NCI-H774 (cell line): ENCODE data around the gene TPPP3.
"Not testable (repeated sequence)": the region's sequence is repeated elsewhere in the genome, so short reads cannot be mapped to it uniquely, and the experiment has no call there.

Source experiments
- DNase-seq: peaks from one replicate; lab custom pipeline; 2025; lab: John Stamatoyannopoulos, UW

The TPPP3 gene

DNA sequence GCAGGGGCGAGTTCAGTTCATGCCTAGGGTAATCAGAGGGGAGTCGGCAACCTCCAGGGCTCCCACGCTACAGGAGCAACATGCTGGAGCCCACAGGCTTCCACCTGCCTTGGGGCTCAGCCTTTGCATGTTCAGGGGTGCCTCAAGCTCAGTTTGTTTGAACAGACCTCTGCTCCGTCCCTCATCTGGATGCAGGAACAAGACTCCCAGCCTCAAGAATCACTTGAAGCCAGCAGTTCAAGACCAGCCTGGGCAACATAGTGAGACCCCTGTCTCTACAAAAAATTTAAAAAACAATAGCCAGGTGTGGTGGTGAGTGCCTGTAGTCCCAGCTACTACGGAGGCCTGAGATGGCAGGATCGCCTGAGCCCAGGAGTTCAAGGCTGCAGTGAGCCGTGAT, 32.7 kb upstream of the TPPP3 start:
- no peak for DNase-seq

DNA sequence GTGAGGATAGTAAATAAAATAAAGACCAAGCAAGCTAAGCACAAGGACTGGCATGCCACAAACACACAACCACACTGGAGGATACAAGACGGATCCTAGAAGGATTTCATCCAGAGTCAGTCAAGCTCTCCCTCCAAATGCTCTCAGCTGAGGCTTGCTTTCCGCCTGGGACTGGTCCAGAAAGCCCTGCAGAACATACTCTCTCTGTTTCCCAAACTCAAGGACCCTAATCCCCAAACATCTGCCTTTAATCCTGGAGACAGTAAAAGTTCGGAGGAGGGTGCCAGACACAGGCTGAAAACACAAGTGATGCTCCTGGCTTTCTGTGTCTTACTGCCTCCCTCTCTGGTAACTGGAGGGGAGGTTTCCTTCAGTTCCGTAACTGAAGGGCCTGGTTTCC, 32.3 kb upstream of the TPPP3 start:
- DNase-seq = no peak

DNA sequence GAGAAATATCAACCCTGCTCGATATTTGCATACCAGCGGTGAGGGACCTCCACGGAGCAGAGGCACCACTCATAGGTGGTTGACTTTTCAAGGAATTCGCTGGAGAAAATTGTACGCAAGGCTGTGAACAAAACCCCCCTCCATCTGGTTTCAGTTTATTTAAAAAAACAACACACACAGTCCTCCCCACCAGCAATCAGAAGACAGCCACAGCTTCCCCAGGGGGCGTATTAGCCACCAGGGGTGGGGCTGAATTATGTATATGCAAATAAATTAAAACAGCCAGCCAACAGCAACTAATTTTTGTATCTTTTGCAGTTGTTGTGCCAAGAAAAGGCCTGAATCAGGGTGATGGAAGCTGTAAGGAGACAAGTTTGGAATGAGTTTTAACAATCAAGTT, 31.8 kb upstream of the TPPP3 start:
- DNase-seq = no peak

DNA sequence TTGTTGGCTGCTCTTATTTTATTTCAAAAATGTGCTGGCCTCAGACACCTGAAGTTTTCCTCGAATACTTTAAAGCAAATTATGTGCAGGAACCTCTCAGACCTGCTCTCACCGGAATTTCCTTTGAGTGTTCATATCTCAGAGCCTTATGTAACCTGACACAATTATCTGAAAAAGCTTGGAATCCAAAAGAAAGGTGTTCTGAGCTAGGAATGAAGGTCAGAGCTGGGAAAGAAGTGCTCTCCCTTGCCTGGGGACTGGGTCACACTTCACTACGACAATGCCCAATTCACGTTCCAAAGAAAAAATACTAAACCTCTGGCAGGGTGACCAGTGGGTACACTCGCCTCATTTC, 30.9 kb upstream of the TPPP3 start:
- DNase-seq = no peak

DNA sequence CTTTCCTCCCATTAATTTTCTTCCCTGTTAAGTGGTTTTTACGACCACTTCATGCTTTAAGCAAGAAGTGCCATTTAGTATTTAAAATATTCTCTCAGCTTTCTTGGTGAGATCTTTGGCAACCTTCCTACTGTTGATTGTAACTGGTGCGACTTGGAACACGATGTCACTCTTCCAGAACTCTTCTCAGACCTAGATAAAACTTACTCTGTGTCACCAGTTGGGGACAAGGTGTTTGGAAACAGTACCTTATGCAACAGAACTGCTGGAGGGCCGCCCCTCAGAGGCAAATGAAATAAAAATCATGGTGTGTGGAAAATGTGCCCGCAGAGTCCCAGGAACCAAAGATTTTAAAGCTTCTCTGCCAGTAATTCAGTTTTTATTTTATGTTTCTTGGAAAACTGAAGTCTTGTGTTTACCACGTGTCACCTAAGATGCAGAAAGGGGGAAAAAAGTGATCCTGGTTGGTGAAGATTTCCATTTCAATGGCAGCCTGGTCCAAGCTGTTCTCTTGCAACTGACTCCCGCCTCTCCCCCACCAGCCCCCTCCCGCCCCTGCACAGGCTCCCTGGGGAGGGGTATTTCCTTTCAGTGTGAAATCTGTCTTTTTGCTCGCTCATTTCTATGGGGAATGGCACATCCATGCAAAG, 30.4 kb upstream of the TPPP3 start:
- no peak for DNase-seq

DNA sequence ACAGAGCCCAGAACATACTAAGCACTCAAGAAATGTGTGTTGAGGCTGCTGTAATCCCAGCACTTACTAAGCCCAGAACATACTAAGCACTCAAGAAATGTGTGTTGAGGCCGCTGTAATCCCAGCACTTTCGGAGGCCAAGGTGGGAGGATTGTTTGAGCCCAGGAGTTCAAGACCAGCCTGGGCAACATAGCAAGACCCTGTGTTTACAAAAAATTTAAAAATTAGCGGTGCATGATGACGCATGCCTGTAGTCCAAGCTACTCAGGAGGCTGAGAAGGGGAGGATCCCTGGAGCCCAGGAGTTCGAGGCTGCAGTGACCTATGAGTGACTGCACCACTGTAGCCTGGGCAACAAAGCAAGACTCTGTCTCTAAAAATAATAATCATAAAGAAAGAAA, 29.7 kb upstream of the TPPP3 start:
- DNase-seq = no peak

DNA sequence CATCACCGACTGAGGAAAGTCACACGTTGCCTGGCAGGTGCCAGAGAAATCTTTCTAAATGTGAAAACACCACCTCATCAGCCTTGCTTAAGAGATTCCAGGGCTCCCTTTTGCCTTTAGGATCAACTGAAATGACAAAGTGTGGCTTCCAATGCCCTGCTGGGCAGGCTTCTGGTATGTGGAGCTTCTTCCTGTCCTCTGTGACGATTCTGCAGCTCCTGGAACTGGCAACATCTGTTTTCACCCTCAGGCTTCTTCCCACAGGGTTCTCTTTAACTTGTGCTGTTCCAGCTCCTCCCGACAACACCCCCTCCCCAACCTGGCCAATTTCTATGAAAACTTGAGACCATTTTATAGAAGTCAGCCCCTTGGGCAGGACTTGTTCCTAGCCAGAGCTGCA, 27.7 kb upstream of the TPPP3 start:
- no peak for DNase-seq

DNA sequence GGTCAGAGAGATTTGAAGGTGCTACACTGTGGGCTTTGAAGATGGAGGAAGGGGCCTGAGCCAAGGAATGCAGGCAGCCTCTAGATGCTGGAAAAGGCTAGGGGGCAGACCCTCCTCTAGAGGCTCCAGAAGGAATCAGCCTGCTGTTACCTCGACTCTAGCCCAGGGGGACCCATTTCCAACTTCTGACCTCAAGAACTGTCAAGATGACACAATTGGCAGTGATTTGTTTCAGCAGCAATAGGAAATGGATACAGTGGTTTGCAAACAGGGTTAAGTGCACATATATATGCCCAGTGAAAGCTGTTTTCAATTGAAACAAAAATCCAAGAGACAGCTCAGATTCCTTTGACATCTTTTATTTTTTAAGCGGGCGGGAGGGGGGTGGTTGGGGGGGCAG, 26.6 kb upstream of the TPPP3 start:
- no peak for DNase-seq

DNA sequence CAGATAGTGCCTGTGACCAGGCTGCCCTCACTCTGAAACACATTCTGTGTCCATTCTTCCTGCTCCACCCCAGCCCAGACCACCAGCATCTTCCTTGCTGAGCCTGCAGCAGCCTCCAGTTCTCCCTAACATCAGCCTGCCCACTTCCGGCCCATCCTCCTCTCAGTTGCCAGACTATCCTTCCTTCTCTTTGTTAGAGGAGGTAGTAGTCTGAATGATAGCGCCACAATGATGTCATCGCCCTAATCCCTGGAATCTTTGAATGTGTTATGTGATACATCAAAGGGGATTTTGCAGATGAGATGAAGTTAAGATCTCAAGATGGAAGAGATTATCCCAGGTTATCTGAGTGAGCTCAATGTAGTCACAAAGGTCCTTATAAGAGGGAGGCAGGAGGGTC, 26.2 kb upstream of the TPPP3 start:
- no peak for DNase-seq

DNA sequence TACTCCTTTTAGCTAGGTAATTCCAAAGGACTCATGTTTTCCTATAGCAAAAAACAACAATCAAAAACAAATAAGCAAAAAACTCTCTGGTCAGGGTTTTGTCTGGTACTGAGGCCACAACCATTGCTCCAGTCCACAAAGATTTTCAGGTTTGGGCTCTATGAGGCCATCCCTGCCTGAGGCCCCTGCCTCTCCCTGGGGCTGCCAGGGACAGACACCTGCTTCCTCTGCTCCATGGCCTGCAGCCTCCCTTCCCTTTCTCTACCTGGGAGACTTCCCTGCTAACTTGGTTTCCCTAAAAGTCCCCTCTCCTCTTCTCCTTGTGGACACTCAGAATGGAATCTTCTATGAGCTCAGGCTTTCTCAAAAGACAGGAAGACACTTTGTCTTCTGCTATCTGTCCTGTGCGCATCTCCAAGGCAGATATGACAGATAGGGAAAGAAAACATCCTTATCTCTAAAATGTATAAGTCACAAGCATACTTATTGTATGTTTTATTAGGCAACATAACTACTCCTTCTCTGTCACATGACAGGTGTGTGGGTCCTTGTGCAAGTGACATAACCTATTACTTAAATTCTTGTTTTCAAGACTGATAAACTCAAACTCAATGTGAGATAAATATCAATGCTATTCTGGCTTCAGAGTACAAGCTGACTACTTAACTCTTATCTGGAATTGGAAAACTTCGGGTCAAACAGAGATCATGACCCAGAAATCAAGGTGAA, 24.2 kb upstream of the TPPP3 start:
- DNase-seq = no peak

DNA sequence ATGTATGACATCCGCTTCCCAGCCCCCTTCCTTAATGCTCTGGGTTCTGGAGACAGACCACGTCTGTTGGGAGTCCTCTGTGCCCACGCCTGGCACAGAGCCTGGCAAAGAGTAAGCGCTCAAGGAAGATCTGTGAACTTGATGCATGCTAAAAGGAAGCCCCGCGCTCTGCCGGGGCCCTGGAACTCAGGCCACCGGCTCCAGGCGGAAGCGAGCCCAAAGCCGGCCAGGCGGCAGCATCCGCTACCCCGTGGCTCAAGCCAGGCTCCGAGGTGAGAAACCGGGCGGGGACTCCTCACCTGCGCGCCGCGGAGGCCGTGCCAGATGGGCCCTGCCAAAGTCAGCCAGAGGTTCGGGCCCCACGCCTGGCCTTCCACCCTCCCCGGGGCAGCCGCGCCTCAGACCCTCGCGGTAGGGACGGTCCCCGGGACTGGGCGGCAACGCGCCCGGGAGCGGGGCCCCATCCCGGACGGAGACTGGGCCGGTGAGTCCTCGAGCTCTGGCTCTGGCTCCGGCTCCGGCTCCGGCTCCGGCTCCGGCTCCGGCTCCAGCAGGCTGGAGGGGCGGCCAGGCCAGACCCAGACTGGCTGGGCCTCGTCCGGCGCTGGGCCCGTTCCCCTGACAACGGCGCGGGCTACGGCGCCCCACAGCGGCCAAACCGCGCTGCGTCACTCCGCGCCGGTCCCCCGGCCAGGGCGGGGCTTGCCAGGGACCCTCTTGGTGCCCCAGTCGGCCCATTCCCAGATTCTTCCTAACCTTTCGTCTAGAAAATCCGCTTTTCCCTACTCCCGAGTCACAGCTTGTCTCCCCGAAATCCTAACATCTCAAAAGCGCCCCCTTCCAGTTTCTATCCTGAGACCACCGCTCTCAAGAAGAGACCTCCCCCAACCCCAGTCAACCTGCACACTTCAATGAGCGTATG, 22.8 kb upstream of the TPPP3 start, which contains the start of gene ZDHHC1:
TSS of gene ZDHHC1 (minus strand) at position 606 of the 922 bp plus-strand sequence. CDS start 8,702 bp downstream, outside the sequence.
- DNase-seq = peak; percentile 30

DNA sequence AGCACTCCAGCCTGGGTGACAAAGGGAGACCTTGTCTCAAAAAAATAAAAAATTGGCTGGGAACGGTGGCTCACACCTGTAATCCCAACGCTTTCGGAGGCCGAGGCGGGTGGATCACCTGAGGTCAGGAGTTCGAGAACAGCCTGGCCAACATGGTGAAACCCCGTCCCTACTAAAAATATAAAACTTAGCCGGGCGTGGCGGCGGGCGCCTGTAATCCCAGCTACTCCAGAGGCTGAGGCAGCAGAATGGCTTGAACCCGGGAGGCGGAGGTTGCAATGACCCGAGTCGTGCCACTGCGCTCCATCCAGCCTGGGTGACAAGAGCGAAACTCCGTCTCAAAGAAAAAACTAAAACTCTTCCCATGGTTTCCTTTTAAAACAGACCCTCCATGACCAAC, 22.1 kb upstream of the TPPP3 start:
- DNase-seq = not testable (repeated sequence)

DNA sequence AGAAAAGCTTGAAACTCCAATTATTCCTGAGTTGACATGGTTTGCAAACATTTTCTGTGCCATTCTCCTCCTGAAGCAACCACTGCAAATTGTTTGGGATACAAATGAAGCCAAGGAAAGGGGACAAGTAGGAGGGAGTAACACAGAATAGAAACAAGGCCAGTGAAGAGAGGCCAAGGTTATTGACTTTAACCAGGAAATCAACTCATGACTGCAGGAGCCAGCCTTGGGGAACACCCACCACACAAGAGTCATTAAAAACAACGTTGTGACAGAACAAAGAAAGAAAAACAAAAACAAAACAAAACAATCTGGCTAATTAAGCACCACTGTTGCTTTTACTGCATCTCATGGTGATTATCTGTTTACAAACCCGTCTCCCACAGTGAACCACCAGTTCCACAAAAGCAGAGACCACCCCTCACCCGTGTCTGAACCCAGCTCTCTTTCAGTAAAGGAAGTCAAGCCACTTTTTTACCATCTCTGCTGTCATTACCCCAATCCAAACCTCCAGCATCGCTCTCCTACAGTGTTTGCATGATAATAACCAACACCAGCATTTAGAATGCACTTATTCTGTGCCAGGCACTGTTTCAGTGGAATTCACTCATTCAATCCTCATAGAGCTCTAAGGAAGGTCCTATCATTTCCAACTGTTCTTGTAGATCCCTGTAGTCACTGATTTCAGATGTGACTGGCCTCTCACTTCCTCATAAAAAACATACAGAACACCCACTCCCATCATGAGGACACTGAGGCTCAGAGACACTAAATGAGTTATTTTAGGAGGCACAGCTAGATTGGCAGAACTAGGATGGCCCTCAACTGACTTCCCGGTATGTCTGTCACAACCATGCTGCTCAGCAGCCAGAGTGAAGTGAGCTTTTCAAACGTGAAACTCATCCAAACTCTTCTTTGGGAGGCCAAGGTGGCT, 20.9 kb upstream of the TPPP3 start:
- DNase-seq = no peak

DNA sequence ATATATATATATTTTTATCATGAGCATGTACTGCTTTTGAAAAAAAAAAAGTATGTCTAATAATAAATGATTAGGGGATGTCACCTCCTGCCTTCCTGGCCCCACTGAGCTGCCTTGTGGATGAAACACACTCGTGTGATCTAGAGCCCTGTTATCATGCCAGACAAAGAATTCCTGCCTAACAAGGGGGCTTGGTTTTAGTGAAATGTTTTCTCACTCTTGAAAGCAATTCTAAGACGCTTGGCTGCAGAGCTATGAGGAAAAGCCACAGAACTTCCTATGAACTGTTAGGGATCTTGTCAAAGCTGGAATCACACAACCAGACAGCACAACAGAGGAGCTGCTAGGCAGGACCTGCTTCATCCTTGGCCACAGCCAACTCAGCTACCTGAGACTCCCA, 19.0 kb upstream of the TPPP3 start:
- DNase-seq = no peak

DNA sequence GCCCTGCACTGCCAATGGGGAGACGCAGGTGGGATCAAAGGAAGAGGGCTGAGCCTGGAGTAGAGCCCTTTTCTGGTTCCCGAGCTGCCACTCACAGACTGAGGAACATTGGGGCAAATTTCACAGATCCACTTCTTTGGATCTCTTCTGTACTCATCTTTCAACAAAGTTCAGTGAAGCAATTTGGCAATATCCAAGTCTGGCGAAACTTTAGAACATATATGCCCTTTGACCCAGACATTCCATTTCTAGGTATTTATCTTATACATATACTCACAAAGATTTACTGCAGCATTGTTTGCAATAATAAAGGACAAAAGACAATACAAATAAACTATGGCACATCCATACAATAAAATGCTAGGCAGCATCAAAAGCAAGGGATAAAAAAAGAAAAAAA, 18.0 kb upstream of the TPPP3 start:
- DNase-seq = no peak

DNA sequence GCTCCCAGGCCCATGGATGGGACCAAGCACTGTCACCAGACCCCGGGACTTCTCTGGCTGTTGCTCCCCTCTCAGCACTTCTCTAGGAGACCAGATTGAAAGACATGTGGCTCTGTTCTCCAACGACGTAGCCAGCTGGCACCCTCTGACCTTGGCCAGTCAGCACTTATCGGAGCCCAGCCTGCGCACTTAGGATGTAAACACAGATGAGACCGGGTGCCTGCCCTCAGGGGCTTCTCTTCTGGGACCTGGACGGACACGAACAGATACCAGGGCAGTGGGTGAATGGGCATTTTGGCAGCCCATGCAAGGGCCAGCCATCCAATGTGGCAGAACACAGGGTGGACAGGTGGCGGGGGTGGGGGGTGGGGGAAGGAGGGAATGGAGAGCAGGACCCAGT, 16.3 kb upstream of the TPPP3 start:
- no peak for DNase-seq

DNA sequence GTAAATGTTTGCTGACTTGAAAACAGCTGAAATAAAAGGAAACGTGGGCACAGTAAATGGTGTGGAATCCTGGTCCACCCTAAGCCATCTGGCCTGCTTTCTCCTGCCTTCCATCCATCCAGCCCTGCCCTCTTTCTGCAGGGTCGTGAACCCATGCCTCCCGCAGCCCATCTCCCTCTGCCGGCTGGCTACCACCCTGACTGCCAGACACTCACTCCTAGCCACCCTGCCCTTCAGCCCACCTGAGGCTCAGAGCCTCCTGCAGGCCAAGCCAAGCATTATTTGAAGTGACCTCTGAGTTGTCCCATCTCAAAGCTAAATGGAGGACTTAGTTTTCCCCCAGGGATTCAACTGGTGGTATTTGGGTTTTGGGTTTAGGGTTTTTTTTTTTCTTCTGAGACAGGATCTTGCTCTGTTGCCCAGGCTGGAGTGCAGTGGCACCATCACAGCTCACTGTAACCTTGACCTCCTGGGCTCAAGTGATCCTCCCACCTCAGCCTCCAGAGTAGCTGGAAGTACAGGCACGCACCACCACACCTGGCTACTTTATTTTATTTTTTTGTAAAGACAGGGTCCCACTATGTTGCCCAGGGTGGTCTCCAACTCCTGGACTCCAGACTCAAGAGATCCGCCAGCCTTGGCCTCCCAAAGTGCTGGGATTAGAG, 14.6 kb upstream of the TPPP3 start:
- no peak for DNase-seq

DNA sequence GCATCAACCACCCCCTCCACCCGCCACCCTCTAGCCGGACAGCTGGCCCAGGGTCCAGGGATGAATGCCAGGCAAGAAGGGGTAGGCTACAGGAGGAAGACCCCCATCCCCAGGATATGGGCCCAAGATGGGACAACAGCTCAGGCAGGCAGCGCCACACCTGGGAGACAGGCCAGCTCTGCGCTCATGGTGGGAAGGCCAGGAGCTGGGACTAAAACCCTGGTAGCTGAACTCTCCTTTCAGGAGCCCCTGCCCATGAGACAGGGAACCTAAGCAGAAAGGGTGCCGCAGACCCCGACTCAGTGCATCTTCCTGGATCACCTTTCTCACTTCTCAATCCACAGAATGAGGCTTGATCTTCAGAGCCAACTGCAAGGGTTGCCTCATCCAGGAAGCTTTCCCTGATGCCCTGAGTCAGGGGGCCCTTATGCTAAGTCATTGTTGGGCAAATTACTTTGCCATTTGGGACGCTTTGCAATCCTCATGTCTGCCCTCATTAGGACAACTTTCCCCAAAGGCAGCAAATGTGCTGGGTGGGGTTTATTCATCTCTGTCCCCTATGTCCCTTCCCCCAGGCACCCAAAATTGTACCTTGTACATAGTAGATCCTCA, 14.0 kb upstream of the TPPP3 start:
- no peak for DNase-seq

DNA sequence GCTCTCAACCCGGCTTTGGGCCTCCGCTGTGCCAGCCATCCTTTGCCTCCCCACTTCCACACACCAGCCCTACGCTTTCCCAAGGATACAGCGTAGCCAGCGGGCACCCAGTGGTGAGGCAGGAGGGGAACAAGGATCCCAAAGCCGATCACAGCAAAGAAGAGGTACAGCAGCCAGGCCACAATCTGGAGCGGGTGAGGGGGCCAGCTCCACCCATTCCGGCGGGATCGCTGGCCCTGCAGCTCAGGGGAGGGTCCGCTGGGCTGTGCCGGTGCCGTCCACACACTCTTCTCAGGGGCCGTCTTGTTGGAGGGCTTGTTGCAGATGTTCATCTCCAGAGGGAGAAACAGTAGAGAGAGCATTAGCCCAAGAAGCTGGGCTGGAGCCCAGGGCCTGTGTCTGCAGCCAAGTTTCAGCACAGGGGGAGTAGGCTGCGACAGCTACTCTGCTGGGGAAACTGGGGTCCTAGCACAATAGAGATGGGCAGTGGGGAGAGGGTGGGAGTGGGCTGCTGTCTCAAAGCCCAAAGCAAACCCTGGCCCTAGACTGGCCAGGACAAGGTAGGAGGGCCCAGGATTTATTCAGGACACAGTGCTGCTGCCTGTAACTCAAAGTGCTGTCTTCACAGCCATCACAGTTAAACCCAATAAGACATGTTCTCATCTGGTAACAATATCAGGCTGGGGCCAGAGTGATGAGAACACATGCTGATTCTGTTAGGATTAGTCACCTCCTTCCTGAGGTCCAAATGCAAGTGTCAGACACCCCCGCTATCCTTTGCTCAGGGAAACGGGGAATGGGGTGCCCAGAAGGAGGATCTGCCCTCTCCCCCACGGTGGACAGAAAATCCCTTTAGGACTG, 13.0 kb upstream of the TPPP3 start:
- no peak for DNase-seq

DNA sequence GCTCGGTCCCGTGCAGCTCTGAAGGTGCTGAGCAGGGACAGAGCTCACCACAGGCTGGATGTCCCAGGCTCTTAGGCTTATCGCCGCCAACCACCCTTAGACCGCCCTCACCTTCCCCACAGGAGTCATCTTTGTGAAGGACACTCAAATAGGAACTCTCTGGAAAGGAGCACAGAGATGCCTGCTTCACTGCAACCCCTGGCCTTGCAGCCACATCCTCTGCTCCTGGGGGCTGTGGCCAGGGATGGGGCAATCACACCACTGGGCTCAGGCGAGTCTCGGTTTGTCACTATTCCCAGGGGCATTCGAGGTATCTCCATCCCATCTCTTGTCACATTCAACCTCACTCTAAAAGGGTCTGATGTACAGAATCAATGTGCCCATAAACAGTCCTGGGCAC, 12.0 kb upstream of the TPPP3 start:
- no peak for DNase-seq
